Breast epithelium (tissue), 4 donors: ENCODE measurements around the gene PBX3. TPM values are rescaled to one million over a fixed set of nuclear protein-coding genes. Genes with fewer than 3 reads are reported as not detected.

Experiments used
- DNase-seq, 2 donors: peaks; one replicate each; pipeline ENCODE4 v3.0.0-alpha.2; 2019; ENCODE audit warnings: low spot score in 2 of 2
- H3K27ac ChIP-seq, 2 donors: fragments of 200-600 bp; sonication (generic) in 1 of 2; one replicate each; pipeline ENCODE4 v1.5.1; 2016 to 2019; ENCODE audit warnings: mild to moderate bottlenecking in 1 of 2
- H3K27me3 ChIP-seq, 2 donors: fragments of 200-600 bp; sonication (generic) in 1 of 2; one replicate each; pipeline versions ENCODE4 v1.5.1 to v1.6.0; 2017 to 2019; ENCODE audit warnings: control low read depth in 1 of 2, mild to moderate bottlenecking in 1 of 2
- H3K36me3 ChIP-seq: fragments of 200-600 bp; one replicate; pipeline ENCODE4 v1.5.1; 2019
- H3K4me1 ChIP-seq, 2 donors: fragments of 200-600 bp; sonication (generic); one replicate each; pipeline ENCODE4 v1.5.1; 2016 to 2019; ENCODE audit warnings: control low read depth in 1 of 2
- H3K4me3 ChIP-seq, 3 donors: fragments of 200-600 bp; sonication (generic); 1 replicate in 2 of 3; 2 replicates in 1 of 3; pipeline ENCODE4 v1.5.1; 2016 to 2019; ENCODE audit warnings: mild to moderate bottlenecking in 3 of 3, moderate library complexity in 2 of 3
- H3K9me3 ChIP-seq, 2 donors: fragments of 200-600 bp; sonication (generic) in 1 of 2; one replicate each; pipeline ENCODE4 v1.5.1; 2016 to 2019; ENCODE audit warnings: control low read depth in 1 of 2
- CTCF ChIP-seq, 3 donors: fragments of 450-650 bp; IDR thresholded peaks; one replicate each; pipeline ENCODE4 v1.5.1; 2016 to 2017; ENCODE audit warnings: antibody characterized with exemption in 3 of 3, mild to moderate bottlenecking in 3 of 3, moderate library complexity in 3 of 3
- POLR2A ChIP-seq: fragments of 450-650 bp; IDR thresholded peaks from one replicate; pipeline ENCODE4 v1.6.1; 2016; ENCODE audit warnings: antibody characterized with exemption, mild to moderate bottlenecking, moderate library complexity
- POLR2AphosphoS5 ChIP-seq, 3 donors: sonication (generic); formaldehyde crosslinking; IDR thresholded peaks; one replicate each; pipeline ENCODE4 v1.6.1; 2017; ENCODE audit warnings: antibody characterized with exemption in 3 of 3
- intact Hi-C: fragments of 100-400 bp; cut with DNase I; formaldehyde crosslinking; loops from one replicate; pipeline ENCODE4 v1.15.1; 2023; ENCODE audit warnings: low total_unique reads
- total RNA-seq, 3 donors: library from RNA; depleted of rRNA; stranded (reverse); fragments of >200 nt; gene quantifications; one replicate each; pipeline ENCODE4 v1.1.0, GENCODE V29; 2016

PBX3 gene
- total RNA-seq, 3 donors from 2014 or later: 29.5 to 31.2 (median 29.8) TPM

- Histone ChIP-seq H3K4me3 (no peak overlapping the region), H3K4me1 (no peaks in the 10 kb centered on the region), H3K36me3 (no peaks in the 10 kb centered on the region), H3K9me3 (no peaks in the 10 kb centered on the region), H3K27me3 (no peaks in the 10 kb centered on the region), H3K27ac (no peak overlapping the region)
- intact Hi-C loops: no loop called here
- DNase-seq: no peak
- TF ChIP-seq CTCF (IDR thresholded peaks at IDR 0.05) (no peak), POLR2AphosphoS5 (IDR thresholded peaks at IDR 0.05) (no peak), POLR2A (no peak)
Observed at GRCh38 chr9:125904155-125904851, 157.1 kb downstream of the PBX3 start.

- no peak for TF ChIP-seq POLR2A
- TF ChIP-seq POLR2AphosphoS5 (IDR thresholded peaks at IDR 0.05): no peak
- no peak for TF ChIP-seq CTCF (IDR thresholded peaks at IDR 0.05)
- H3K36me3 ChIP-seq: no peaks in the 10 kb centered on the region
- H3K27ac ChIP-seq: no peak overlapping the region
- no peaks in the 10 kb centered on the region for H3K27me3 ChIP-seq
- H3K4me3 ChIP-seq: no peak overlapping the region
- DNase-seq: no peak
- intact Hi-C loops: loop anchor here (5.0 kb wide), 1 partner anchor 221 kb away; no protein-coding TSS in a partner anchor
- H3K4me1 ChIP-seq: no peaks in the 10 kb centered on the region
- H3K9me3 ChIP-seq: no peaks in the 10 kb centered on the region
Observed at GRCh38 chr9:125906144-125906543, 159.0 kb downstream of the PBX3 start.

GRCh38 chr9:125906893-125907292 is 159.7 kb downstream of the PBX3 start:
- Histone ChIP-seq H3K36me3 (no peaks in the 10 kb centered on the region), H3K27ac (no peak overlapping the region), H3K9me3 (no peaks in the 10 kb centered on the region), H3K4me3 (no peak overlapping the region), H3K27me3 (no peaks in the 10 kb centered on the region), H3K4me1 (no peaks in the 10 kb centered on the region)
- no peak for DNase-seq
- intact Hi-C loops: loop anchor here (5.0 kb wide), 1 partner anchor 220 kb away; no protein-coding TSS in a partner anchor
- TF ChIP-seq POLR2A (no peak), POLR2AphosphoS5 (IDR thresholded peaks at IDR 0.05) (no peak), CTCF (IDR thresholded peaks at IDR 0.05) (no peak)

GRCh38 chr9:125908136-125908535 is 161.0 kb downstream of the PBX3 start:
- no peaks in the 10 kb centered on the region for H3K4me1 ChIP-seq
- TF ChIP-seq POLR2A (no peak), POLR2AphosphoS5 (IDR thresholded peaks at IDR 0.05) (no peak), CTCF (IDR thresholded peaks at IDR 0.05) (no peak)
- no peak overlapping the region for H3K27ac ChIP-seq
- no peak for DNase-seq
- no peaks in the 10 kb centered on the region for H3K9me3 ChIP-seq
- no peaks in the 10 kb centered on the region for H3K27me3 ChIP-seq
- no peaks in the 10 kb centered on the region for H3K36me3 ChIP-seq
- intact Hi-C loops: loop anchor here (5.0 kb wide), 1 partner anchor 219 kb away; no protein-coding TSS in a partner anchor
- no peak overlapping the region for H3K4me3 ChIP-seq

GRCh38 chr9:125908966-125909365 is 161.8 kb downstream of the PBX3 start:
- intact Hi-C loops: loop anchor here (5.0 kb wide), 1 partner anchor 218 kb away; no protein-coding TSS in a partner anchor

More at GRCh38 chr9:125908966-125909365, 161.8 kb downstream of the PBX3 start:
- DNase-seq: no peak
- TF ChIP-seq CTCF (IDR thresholded peaks at IDR 0.05): no peak
- no peak for TF ChIP-seq POLR2AphosphoS5 (IDR thresholded peaks at IDR 0.05)
- TF ChIP-seq POLR2A: no peak
- no peaks in the 10 kb centered on the region for H3K36me3 ChIP-seq
- no peaks in the 10 kb centered on the region for H3K4me1 ChIP-seq
- H3K27me3 ChIP-seq: no peaks in the 10 kb centered on the region
- no peak overlapping the region for H3K27ac ChIP-seq
- H3K9me3 ChIP-seq: no peaks in the 10 kb centered on the region
- H3K4me3 ChIP-seq: no peak overlapping the region
